ENCODE results near the gene NCBP3.

The NCBP3 gene

GRCh38 chr17:3809135-3809534, 36.9 kb downstream of the NCBP3 start:
- H3K9me3 ChIP-seq (ENCODE audit: low read length), result no peaks in the 10 kb centered on the region
- H3K36me3 ChIP-seq (ENCODE audit: insufficient read depth, low read length), result peaks cover 71% of the 10 kb centered on the region
- H3K4me3 ChIP-seq (ENCODE audit: low read length), result no peak overlapping the region
- no peaks in the 10 kb centered on the region for H3K27me3 ChIP-seq (ENCODE audit: insufficient read depth, low read length)
- H3K4me1 ChIP-seq (ENCODE audit: insufficient read depth, low read length), result no peaks in the 10 kb centered on the region
- H2AFZ ChIP-seq (ENCODE audit: low read depth, low read length), result no peak overlapping the region

GRCh38 chr17:3808701-3809100, 37.3 kb downstream of the NCBP3 start:
- Histone ChIP-seq H3K27me3 (ENCODE audit: insufficient read depth, low read length) (no peaks in the 10 kb centered on the region), H3K9me3 (ENCODE audit: low read length) (no peaks in the 10 kb centered on the region), H3K4me3 (ENCODE audit: low read length) (no peak overlapping the region), H2AFZ (ENCODE audit: low read depth, low read length) (no peak overlapping the region), H3K4me1 (ENCODE audit: insufficient read depth, low read length) (no peaks in the 10 kb centered on the region), H3K36me3 (ENCODE audit: insufficient read depth, low read length) (peaks cover 68% of the 10 kb centered on the region)

GRCh38 chr17:3805581-3805980, 40.5 kb downstream of the NCBP3 start:
- H3K27me3 ChIP-seq (ENCODE audit: insufficient read depth, low read length), result no peaks in the 10 kb centered on the region
- no peaks in the 10 kb centered on the region for H3K9me3 ChIP-seq (ENCODE audit: low read length)
- no peak overlapping the region for H2AFZ ChIP-seq (ENCODE audit: low read depth, low read length)
- H3K4me1 ChIP-seq (ENCODE audit: insufficient read depth, low read length), result no peaks in the 10 kb centered on the region
- H3K36me3 ChIP-seq (ENCODE audit: insufficient read depth, low read length), result peaks cover 52% of the 10 kb centered on the region
- no peak overlapping the region for H3K4me3 ChIP-seq (ENCODE audit: low read length)

- H3K4me1 ChIP-seq (ENCODE audit: insufficient read depth, low read length), result no peaks in the 10 kb centered on the region
- peaks cover 42% of the 10 kb centered on the region for H3K36me3 ChIP-seq (ENCODE audit: insufficient read depth, low read length)
- no peaks in the 10 kb centered on the region for H3K9me3 ChIP-seq (ENCODE audit: low read length)
- no peak overlapping the region for H3K4me3 ChIP-seq (ENCODE audit: low read length)
- H3K27me3 ChIP-seq (ENCODE audit: insufficient read depth, low read length), result no peaks in the 10 kb centered on the region
- H2AFZ ChIP-seq (ENCODE audit: low read depth, low read length), result no peak overlapping the region
These were observed 41.5 kb downstream of the NCBP3 start for GRCh38 chr17:3804503-3804931.

GRCh38 chr17:3803308-3803640, 42.8 kb downstream of the NCBP3 start:
- Histone ChIP-seq H3K36me3 (ENCODE audit: insufficient read depth, low read length) (peaks cover 32% of the 10 kb centered on the region), H3K27me3 (ENCODE audit: insufficient read depth, low read length) (no peaks in the 10 kb centered on the region), H3K9me3 (ENCODE audit: low read length) (no peaks in the 10 kb centered on the region), H3K4me3 (ENCODE audit: low read length) (no peak overlapping the region), H3K4me1 (ENCODE audit: insufficient read depth, low read length) (no peaks in the 10 kb centered on the region), H2AFZ (ENCODE audit: low read depth, low read length) (no peak overlapping the region)

GRCh38 chr17:3802461-3803307, 43.4 kb downstream of the NCBP3 start:
- no peak overlapping the region for H2AFZ ChIP-seq (ENCODE audit: low read depth, low read length)
- H3K9me3 ChIP-seq (ENCODE audit: low read length), result no peaks in the 10 kb centered on the region
- peaks cover 26% of the 10 kb centered on the region for H3K36me3 ChIP-seq (ENCODE audit: insufficient read depth, low read length)
- H3K27me3 ChIP-seq (ENCODE audit: insufficient read depth, low read length), result no peaks in the 10 kb centered on the region
- no peak overlapping the region for H3K4me3 ChIP-seq (ENCODE audit: low read length)
- no peaks in the 10 kb centered on the region for H3K4me1 ChIP-seq (ENCODE audit: insufficient read depth, low read length)

- no peaks in the 10 kb centered on the region for H3K4me1 ChIP-seq (ENCODE audit: insufficient read depth, low read length)
- H3K27me3 ChIP-seq (ENCODE audit: insufficient read depth, low read length), result no peaks in the 10 kb centered on the region
- H3K36me3 ChIP-seq (ENCODE audit: insufficient read depth, low read length), result peaks cover 18% of the 10 kb centered on the region
- no peak overlapping the region for H3K4me3 ChIP-seq (ENCODE audit: low read length)
- no peak overlapping the region for H2AFZ ChIP-seq (ENCODE audit: low read depth, low read length)
- no peaks in the 10 kb centered on the region for H3K9me3 ChIP-seq (ENCODE audit: low read length)
These were observed 44.3 kb downstream of the NCBP3 start for GRCh38 chr17:3801792-3802191.

- peaks cover 15% of the 10 kb centered on the region for H3K36me3 ChIP-seq (ENCODE audit: insufficient read depth, low read length)
- no peaks in the 10 kb centered on the region for H3K4me1 ChIP-seq (ENCODE audit: insufficient read depth, low read length)
- H3K27me3 ChIP-seq (ENCODE audit: insufficient read depth, low read length), result no peaks in the 10 kb centered on the region
- H3K4me3 ChIP-seq (ENCODE audit: low read length), result no peak overlapping the region
- no peaks in the 10 kb centered on the region for H3K9me3 ChIP-seq (ENCODE audit: low read length)
- H2AFZ ChIP-seq (ENCODE audit: low read depth, low read length), result no peak overlapping the region
These were observed 44.7 kb downstream of the NCBP3 start for GRCh38 chr17:3801347-3801746.

GRCh38 chr17:3800362-3801271, 45.4 kb downstream of the NCBP3 start, which contains the start of gene ITGAE:
Gene ITGAE, minus strand, starts transcription at chr17:3801188. Its CDS starts 44 bp downstream, at chr17:3801144.
- H3K4me3 ChIP-seq (ENCODE audit: low read length), result no peak within 1 kb of the TSS
- H3K36me3 ChIP-seq (ENCODE audit: insufficient read depth, low read length), result peaks cover 10% of the 10 kb centered on the region
- H3K4me1 ChIP-seq (ENCODE audit: insufficient read depth, low read length), result no peaks in the 10 kb centered on the region
- no peaks in the 10 kb centered on the region for H3K27me3 ChIP-seq (ENCODE audit: insufficient read depth, low read length)
- H3K9me3 ChIP-seq (ENCODE audit: low read length), result no peaks in the 10 kb centered on the region
- H2AFZ ChIP-seq (ENCODE audit: low read depth, low read length), result no peak within 1 kb of the TSS

GRCh38 chr17:3799181-3799945, 46.7 kb downstream of the NCBP3 start:
- Histone ChIP-seq H3K4me1 (ENCODE audit: insufficient read depth, low read length) (peaks cover 10% of the 10 kb centered on the region), H3K27me3 (ENCODE audit: insufficient read depth, low read length) (no peaks in the 10 kb centered on the region), H3K4me3 (ENCODE audit: low read length) (no peak overlapping the region), H3K36me3 (ENCODE audit: insufficient read depth, low read length) (peaks cover 9% of the 10 kb centered on the region), H3K9me3 (ENCODE audit: low read length) (no peaks in the 10 kb centered on the region), H2AFZ (ENCODE audit: low read depth, low read length) (no peak overlapping the region)

GRCh38 chr17:3798273-3799180, 47.5 kb downstream of the NCBP3 start:
- Histone ChIP-seq H3K4me3 (ENCODE audit: low read length) (no peak overlapping the region), H3K9me3 (ENCODE audit: low read length) (no peaks in the 10 kb centered on the region), H2AFZ (ENCODE audit: low read depth, low read length) (no peak overlapping the region), H3K36me3 (ENCODE audit: insufficient read depth, low read length) (peaks cover 9% of the 10 kb centered on the region), H3K27me3 (ENCODE audit: insufficient read depth, low read length) (no peaks in the 10 kb centered on the region), H3K4me1 (ENCODE audit: insufficient read depth, low read length) (peaks cover 10% of the 10 kb centered on the region)

GRCh38 chr17:3796822-3797170, 49.2 kb downstream of the NCBP3 start:
- Histone ChIP-seq H2AFZ (ENCODE audit: low read depth, low read length) (no peak overlapping the region), H3K4me1 (ENCODE audit: insufficient read depth, low read length) (peaks cover 16% of the 10 kb centered on the region), H3K9me3 (ENCODE audit: low read length) (no peaks in the 10 kb centered on the region), H3K36me3 (ENCODE audit: insufficient read depth, low read length) (peaks cover 5% of the 10 kb centered on the region), H3K27me3 (ENCODE audit: insufficient read depth, low read length) (no peaks in the 10 kb centered on the region), H3K4me3 (ENCODE audit: low read length) (no peak overlapping the region)

Measured in neuron (in vitro differentiated cells).